ENCODE results near the gene KANK2. TPM values are rescaled to one million over a fixed set of nuclear protein-coding genes. Genes with fewer than 3 reads are reported as not detected.

Gene KANK2
- total and polyA plus RNA-seq, 10 of the 15 experiments (the other 5 are each of a cell fraction or from before 2014, with no cell fraction given): 4.9 to 33.0 (median 21.0) TPM

DNA sequence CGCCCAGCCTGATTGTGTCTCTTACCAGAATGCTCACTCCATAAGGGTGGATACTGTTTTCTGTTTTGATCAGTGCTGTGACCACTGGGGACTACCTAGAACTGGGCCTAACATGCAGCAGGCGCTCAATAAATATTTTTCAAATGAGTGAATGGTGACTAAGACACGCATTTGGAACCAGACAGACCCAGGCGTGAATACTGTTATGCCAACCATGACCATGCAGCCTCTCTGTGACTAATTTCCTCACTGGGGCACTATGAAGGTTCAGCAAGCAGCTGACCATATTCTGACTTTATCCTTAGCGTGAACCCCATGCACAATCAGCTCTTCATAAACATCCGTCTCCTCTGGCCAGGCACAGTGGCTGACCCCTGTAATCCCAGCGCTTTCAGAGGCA, 28.8 kb downstream of the KANK2 start (continued):
- TF ChIP-seq, protein P1, sequence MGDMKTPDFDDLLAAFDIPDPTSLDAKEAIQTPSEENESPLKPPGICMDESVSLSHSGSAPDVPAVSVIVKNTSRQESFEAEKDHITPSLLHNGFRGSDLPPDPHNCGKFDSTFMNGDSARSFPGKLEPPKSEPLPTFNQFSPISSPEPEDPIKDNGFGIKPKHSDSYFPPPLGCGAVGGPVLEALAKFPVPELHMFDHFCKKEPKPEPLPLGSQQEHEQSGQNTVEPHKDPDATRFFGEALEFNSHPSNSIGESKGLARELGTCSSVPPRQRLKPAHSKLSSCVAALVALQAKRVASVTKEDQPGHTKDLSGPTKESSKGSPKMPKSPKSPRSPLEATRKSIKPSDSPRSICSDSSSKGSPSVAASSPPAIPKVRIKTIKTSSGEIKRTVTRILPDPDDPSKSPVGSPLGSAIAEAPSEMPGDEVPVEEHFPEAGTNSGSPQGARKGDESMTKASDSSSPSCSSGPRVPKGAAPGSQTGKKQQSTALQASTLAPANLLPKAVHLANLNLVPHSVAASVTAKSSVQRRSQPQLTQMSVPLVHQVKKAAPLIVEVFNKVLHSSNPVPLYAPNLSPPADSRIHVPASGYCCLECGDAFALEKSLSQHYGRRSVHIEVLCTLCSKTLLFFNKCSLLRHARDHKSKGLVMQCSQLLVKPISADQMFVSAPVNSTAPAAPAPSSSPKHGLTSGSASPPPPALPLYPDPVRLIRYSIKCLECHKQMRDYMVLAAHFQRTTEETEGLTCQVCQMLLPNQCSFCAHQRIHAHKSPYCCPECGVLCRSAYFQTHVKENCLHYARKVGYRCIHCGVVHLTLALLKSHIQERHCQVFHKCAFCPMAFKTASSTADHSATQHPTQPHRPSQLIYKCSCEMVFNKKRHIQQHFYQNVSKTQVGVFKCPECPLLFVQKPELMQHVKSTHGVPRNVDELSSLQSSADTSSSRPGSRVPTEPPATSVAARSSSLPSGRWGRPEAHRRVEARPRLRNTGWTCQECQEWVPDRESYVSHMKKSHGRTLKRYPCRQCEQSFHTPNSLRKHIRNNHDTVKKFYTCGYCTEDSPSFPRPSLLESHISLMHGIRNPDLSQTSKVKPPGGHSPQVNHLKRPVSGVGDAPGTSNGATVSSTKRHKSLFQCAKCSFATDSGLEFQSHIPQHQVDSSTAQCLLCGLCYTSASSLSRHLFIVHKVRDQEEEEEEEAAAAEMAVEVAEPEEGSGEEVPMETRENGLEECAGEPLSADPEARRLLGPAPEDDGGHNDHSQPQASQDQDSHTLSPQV (IDR thresholded peaks at IDR 0.05): no peak
- no peak for TF ChIP-seq SRF (IDR thresholded peaks at IDR 0.05; ENCODE audit: low read depth in 2 of 2, low read length in 2 of 2)
- no peak for TF ChIP-seq CEBPB (IDR thresholded peaks at IDR 0.05; ENCODE audit: borderline replicate concordance in 1 of 2, low read depth in 2 of 2, low read length in 2 of 2)
- no peak for TF ChIP-seq SP1 (IDR thresholded peaks at IDR 0.05; ENCODE audit: low read depth, low read length)
- TF ChIP-seq KAT2A (conservative IDR thresholded peaks at IDR 0.05; ENCODE audit: control insufficient read depth, low read depth, low read length): no peak

GRCh38 chr19:11166281-11167142, 30.8 kb downstream of the KANK2 start:
- RAD21 ChIA-PET (ENCODE audit: unreplicated experiment): no interaction called here
- TF ChIP-seq GATAD2B (conservative IDR thresholded peaks at IDR 0.05; ENCODE audit: low read depth): no peak
- TF ChIP-seq ZBED1 (IDR thresholded peaks at IDR 0.05; ENCODE audit: borderline replicate concordance): no peak
- TF ChIP-seq ZSCAN29 (IDR thresholded peaks at IDR 0.05): no peak
- TF ChIP-seq ASH2L (IDR thresholded peaks at IDR 0.05; ENCODE audit: borderline replicate concordance, low read depth): no peak
- TF ChIP-seq, protein P2, sequence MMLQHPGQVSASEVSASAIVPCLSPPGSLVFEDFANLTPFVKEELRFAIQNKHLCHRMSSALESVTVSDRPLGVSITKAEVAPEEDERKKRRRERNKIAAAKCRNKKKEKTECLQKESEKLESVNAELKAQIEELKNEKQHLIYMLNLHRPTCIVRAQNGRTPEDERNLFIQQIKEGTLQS (IDR thresholded peaks at IDR 0.05; ENCODE audit: borderline replicate concordance, extremely low read depth, low read depth, low read length): no peak
- TF ChIP-seq, protein P3, sequence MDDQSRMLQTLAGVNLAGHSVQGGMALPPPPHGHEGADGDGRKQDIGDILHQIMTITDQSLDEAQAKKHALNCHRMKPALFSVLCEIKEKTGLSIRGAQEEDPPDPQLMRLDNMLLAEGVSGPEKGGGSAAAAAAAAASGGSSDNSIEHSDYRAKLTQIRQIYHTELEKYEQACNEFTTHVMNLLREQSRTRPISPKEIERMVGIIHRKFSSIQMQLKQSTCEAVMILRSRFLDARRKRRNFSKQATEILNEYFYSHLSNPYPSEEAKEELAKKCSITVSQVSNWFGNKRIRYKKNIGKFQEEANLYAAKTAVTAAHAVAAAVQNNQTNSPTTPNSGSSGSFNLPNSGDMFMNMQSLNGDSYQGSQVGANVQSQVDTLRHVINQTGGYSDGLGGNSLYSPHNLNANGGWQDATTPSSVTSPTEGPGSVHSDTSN (IDR thresholded peaks at IDR 0.05; ENCODE audit: insufficient replicate concordance, low read depth, low read length): no peak
- no TSS peak for BruUV-seq (replicated peaks)
- no peak overlapping the region for H2AFZ ChIP-seq (ENCODE audit: control insufficient read depth, low read depth, low read length)
- H3K9ac ChIP-seq (ENCODE audit: control insufficient read depth, insufficient read depth, low read length): no peak overlapping the region
- no peaks in the 10 kb centered on the region for H3K9me3 ChIP-seq (replicated peaks; ENCODE audit: control insufficient read depth, insufficient read depth, low read length)
- ATAC-seq: no peak
- CTCF ChIA-PET: no interaction called here
- SMC1A ChIA-PET (ENCODE audit: uncharacterized antibody, unreplicated experiment): interaction anchor here (0.5 to 1.3 kb wide), 2 partner anchors 17 to 1327 kb away, joined by 3 read pairs; no protein-coding TSS in a partner anchor
- in situ Hi-C loops (cut with MboI) (no loop called here), intact Hi-C loops (cut with micrococcal nuclease; ENCODE audit: unreplicated experiment) (no loop called here)
- H3K27ac ChIP-seq (ENCODE audit: control insufficient read depth, insufficient read depth): no peak overlapping the region
- 75% methylated on average over 26 of the region's 26 CpGs for WGBS (ENCODE audit: insufficient coverage, insufficient replicate concordance, low lambda C conversion rate, missing lambda C conversion rate)
- no peak overlapping the region for H3K4me2 ChIP-seq (ENCODE audit: control insufficient read depth, insufficient read depth)
- no peaks in the 10 kb centered on the region for H3K79me2 ChIP-seq (ENCODE audit: control insufficient read depth, insufficient read depth, low read length)
- POLR2A ChIA-PET: interaction anchor here (0.8 kb wide), 1 partner anchor 10 kb away, joined by 8 read pairs; no protein-coding TSS in a partner anchor
- H3K4me3 ChIP-seq: no peak overlapping the region
- no peak for DNase-seq (ENCODE audit: low read depth, low spot score)
- H3K36me3 ChIP-seq (ENCODE audit: control insufficient read depth in 2 of 2, insufficient read depth in 2 of 2, low read length in 1 of 2): peaks cover 0 to 2% of the 10 kb centered on the region in 2 experiments; a peak in 2 of 4 replicates
- no peak for FAIRE-seq
- H3K27me3 ChIP-seq (replicated peaks in 1 of 2; ENCODE audit: control insufficient read depth in 2 of 2, insufficient read depth in 2 of 2, low read length in 1 of 2): no peaks in the 10 kb centered on the region
- H3K4me1 ChIP-seq (ENCODE audit: control insufficient read depth, insufficient read depth, low read length): no peaks in the 10 kb centered on the region
- no peaks in the 10 kb centered on the region for H4K20me1 ChIP-seq (ENCODE audit: control insufficient read depth, insufficient read depth)

All from GM12878 (cell line).